ENCODE data around the gene MIF4GD. TPM values are rescaled to one million over a fixed set of nuclear protein-coding genes. Genes with fewer than 3 reads are reported as not detected.
A peak's percentile ranks its signal among the peaks of the same experiment; 100 is the strongest.

MIF4GD gene
- total and polyA plus RNA-seq, 2 donors (not counting 1 experiment from before 2014, with no cell fraction given): 41.5 to 87.4 TPM

DNA sequence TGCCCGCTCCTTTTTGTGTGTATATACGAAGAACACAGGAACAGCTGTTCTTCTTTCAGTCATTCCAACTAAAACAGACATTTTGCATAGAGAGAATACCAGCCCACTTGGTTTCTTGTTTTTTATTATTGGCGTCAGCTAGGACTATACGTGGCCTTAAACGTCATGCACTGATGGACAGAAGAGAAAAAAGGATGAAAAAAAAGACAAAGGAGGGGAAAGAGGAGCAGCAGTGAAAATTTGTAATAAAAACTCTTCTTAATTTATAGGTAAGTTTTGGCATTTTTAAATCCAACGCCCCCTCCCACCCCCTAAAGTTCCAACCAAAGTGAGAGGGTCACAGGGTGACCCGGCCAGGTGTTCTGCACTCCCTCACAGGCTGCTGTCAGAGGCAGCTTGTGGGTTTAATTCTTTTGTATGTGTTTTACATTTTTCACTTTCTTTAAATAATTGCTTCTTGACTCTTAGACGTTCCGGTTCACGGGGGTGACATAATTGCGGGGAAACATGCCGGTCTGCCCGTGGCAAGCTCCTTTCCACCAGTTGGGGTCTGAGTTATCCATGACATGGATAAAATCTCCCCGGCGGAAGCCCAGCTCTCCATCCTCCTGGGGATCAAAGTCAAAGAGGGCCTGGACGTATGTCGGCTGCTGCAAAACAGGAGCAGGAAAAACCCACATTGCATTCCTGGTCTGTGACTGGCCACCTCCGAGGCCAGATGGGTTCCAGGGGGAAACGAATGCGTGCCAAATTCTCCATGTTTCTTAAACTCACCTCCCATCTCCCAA, 49.1 kb upstream of the MIF4GD start:
- no peak overlapping the region for H3K9ac ChIP-seq (ENCODE audit: low read length)

More for the DNA sequence above, 49.1 kb upstream of the MIF4GD start:
- peak overlapping the region; percentile 71 to 81 for H3K27ac ChIP-seq (ENCODE audit: low read length in 2 of 2)
- WGBS (ENCODE audit: insufficient coverage): 57% methylated on average over 10 of the region's 20 CpGs
- H3K4me1 ChIP-seq (ENCODE audit: control insufficient read depth in 2 of 2, insufficient read depth in 2 of 2, low read length in 2 of 2): peaks cover 39 to 73% of the 10 kb centered on the region in 2 donors
- CTCF ChIA-PET: interaction anchor here (0.6 to 15.8 kb wide), 16 partner anchors 10 to 199 kb away, joined by 3 to 264 read pairs (median 14); partner anchors contain the start of genes GRB2, MIF4GD and SLC25A19
- POLR2A ChIA-PET: interaction anchor here (0.7 to 5.5 kb wide), 8 partner anchors 22 to 488 kb away, joined by 3 to 103 read pairs (median 4); partner anchors contain the start of genes GRB2, MIF4GD and SLC25A19
- peaks cover 95% of the 10 kb centered on the region for H3K79me2 ChIP-seq (ENCODE audit: control insufficient read depth, insufficient read depth, low read length)
- H3K4me3 Mint-ChIP-seq: peak overlapping the region; percentile 77
- no peak overlapping the region for H3K4me3 ChIP-seq (ENCODE audit: control extremely low read depth in 1 of 5, extremely low read depth in 1 of 5, insufficient read depth in 1 of 5, low read depth in 2 of 5, low read length in 4 of 5)
- TF ChIP-seq, protein P1, sequence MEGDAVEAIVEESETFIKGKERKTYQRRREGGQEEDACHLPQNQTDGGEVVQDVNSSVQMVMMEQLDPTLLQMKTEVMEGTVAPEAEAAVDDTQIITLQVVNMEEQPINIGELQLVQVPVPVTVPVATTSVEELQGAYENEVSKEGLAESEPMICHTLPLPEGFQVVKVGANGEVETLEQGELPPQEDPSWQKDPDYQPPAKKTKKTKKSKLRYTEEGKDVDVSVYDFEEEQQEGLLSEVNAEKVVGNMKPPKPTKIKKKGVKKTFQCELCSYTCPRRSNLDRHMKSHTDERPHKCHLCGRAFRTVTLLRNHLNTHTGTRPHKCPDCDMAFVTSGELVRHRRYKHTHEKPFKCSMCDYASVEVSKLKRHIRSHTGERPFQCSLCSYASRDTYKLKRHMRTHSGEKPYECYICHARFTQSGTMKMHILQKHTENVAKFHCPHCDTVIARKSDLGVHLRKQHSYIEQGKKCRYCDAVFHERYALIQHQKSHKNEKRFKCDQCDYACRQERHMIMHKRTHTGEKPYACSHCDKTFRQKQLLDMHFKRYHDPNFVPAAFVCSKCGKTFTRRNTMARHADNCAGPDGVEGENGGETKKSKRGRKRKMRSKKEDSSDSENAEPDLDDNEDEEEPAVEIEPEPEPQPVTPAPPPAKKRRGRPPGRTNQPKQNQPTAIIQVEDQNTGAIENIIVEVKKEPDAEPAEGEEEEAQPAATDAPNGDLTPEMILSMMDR (IDR thresholded peaks at IDR 0.05): no peak
- TF ChIP-seq EZH2 (IDR thresholded peaks at IDR 0.05; ENCODE audit: borderline replicate concordance, insufficient read depth, low read depth, low read length, poor library complexity, severe bottlenecking): no peak
- ATAC-seq (ENCODE audit: low read depth) (peak; percentile 59), DNase-seq (peak; percentile 57)
- no peak overlapping the region for H2AFZ ChIP-seq (ENCODE audit: insufficient read depth, low read depth, low read length, poor library complexity, severe bottlenecking)
- peaks cover 64% of the 10 kb centered on the region for H3K4me1 Mint-ChIP-seq
- no peaks in the 10 kb centered on the region for H3K27me3 ChIP-seq (replicated peaks in 1 of 4; ENCODE audit: control extremely low read depth in 1 of 4, control insufficient read depth in 3 of 4, insufficient read depth in 4 of 4, low read length in 3 of 4)
- intact Hi-C loops (cut with micrococcal nuclease): loop anchor here (1.0 kb wide), 1 partner anchor 25 kb away; no protein-coding TSS in a partner anchor
- no peaks in the 10 kb centered on the region for H3K27me3 Mint-ChIP-seq
- H3K4me2 ChIP-seq (replicated peaks; ENCODE audit: low read depth, low read length, poor library complexity, severe bottlenecking): peak overlapping the region; percentile 42
- H4K20me1 ChIP-seq (ENCODE audit: control insufficient read depth, insufficient read depth, low read length, poor library complexity, severe bottlenecking): no peaks in the 10 kb centered on the region
- H3K9me3 ChIP-seq (ENCODE audit: control extremely low read depth in 1 of 3, control insufficient read depth in 2 of 3, insufficient read depth in 1 of 3, low read length in 2 of 3): no peaks in the 10 kb centered on the region
- H3K36me3 ChIP-seq (replicated peaks in 1 of 2; ENCODE audit: control extremely low read depth in 1 of 2, control insufficient read depth in 1 of 2, extremely low read depth in 1 of 2, insufficient read depth in 2 of 2, low read length in 1 of 2): peaks cover 13 to 55% of the 10 kb centered on the region in 2 experiments
- peak overlapping the region; percentile 92 for H3K27ac Mint-ChIP-seq
- H3K9me3 Mint-ChIP-seq (ENCODE audit: insufficient read depth): no peaks in the 10 kb centered on the region

All from B cell (primary cell).